BE2C (cell line): ENCODE data around the gene MOK.

Source experiments
- DNase-seq: peaks from one replicate; pipeline ENCODE4 v3.0.0-alpha.2; 2020
- H3K27me3 ChIP-seq: fragments of 250-450 bp; sonication (Bioruptor Pico); 2 replicates; pipeline ENCODE4 v1.5.1; 2020; ENCODE audit warnings: mild to moderate bottlenecking
- H3K36me3 ChIP-seq: fragments of 250-450 bp; sonication (Bioruptor Pico); 2 replicates; pipeline ENCODE4 v1.5.1; 2020; ENCODE audit warnings: mild to moderate bottlenecking
- H3K4me1 ChIP-seq: fragments of 250-450 bp; sonication (Bioruptor Pico); 2 replicates; pipeline ENCODE4 v1.5.1; 2020
- H3K4me3 ChIP-seq: 2 replicates; pipeline ENCODE4 v1.5.1; 2011; ENCODE audit warnings: low read depth, low read length
- H3K9me3 ChIP-seq: fragments of 250-450 bp; sonication (Bioruptor Pico); 2 replicates; pipeline ENCODE4 v1.5.1; 2020
- TF ChIP-seq, protein P1 (sequence below): IDR thresholded peaks from 2 replicates; pipeline ENCODE4 v1.5.1; 2012; ENCODE audit warnings: mild to moderate bottlenecking, low read depth, low read length

MOK gene

GRCh38 chr14:102282751-102283465, 22.1 kb downstream of the MOK start:
- no peaks in the 10 kb centered on the region for H3K36me3 ChIP-seq
- TF ChIP-seq, protein P1, sequence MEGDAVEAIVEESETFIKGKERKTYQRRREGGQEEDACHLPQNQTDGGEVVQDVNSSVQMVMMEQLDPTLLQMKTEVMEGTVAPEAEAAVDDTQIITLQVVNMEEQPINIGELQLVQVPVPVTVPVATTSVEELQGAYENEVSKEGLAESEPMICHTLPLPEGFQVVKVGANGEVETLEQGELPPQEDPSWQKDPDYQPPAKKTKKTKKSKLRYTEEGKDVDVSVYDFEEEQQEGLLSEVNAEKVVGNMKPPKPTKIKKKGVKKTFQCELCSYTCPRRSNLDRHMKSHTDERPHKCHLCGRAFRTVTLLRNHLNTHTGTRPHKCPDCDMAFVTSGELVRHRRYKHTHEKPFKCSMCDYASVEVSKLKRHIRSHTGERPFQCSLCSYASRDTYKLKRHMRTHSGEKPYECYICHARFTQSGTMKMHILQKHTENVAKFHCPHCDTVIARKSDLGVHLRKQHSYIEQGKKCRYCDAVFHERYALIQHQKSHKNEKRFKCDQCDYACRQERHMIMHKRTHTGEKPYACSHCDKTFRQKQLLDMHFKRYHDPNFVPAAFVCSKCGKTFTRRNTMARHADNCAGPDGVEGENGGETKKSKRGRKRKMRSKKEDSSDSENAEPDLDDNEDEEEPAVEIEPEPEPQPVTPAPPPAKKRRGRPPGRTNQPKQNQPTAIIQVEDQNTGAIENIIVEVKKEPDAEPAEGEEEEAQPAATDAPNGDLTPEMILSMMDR: no peak
- H3K4me1 ChIP-seq: peaks cover 19% of the 10 kb centered on the region
- DNase-seq: no peak
- H3K4me3 ChIP-seq: no peak overlapping the region
- H3K27me3 ChIP-seq: no peaks in the 10 kb centered on the region
- no peaks in the 10 kb centered on the region for H3K9me3 ChIP-seq

- DNase-seq: no peak
- Histone ChIP-seq H3K36me3 (no peaks in the 10 kb centered on the region), H3K27me3 (no peaks in the 10 kb centered on the region), H3K4me3 (no peak overlapping the region), H3K4me1 (peaks cover 19% of the 10 kb centered on the region), H3K9me3 (no peaks in the 10 kb centered on the region)
- TF ChIP-seq, protein P1: no peak
These were observed 24.5 kb downstream of the MOK start for GRCh38 chr14:102280376-102280962.

DNA sequence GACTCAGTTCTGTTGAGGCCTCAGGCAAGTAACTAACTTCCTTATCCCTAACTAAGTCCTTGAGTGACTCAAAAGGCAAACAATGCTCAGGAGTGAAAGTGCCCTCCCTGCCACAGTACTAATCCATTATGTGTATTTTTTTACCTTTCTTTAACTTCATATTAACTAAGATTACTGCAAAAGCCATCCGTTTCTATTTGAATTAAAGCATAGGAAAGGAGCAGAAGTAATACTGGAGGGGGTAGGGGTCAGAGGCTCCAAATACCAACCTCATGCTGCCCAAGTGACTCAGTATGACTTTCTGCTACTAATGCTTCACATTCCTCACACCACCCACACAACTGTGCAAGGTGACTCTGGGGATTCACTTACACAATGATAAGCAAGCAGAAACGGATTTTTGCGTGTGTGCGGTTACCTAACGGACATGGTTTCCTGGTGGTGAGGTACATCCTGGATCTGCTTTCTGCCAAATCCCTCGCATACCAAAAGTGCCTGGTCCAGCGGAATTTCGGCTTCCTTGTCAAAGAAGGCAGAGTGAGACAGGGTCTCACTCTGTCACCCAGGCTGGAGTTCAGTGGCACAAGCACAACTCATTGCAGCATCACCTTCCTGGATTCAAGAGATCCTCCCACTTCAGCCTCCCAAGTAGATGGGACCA, 25.1 kb downstream of the MOK start:
- no peak overlapping the region for H3K4me3 ChIP-seq
- H3K36me3 ChIP-seq: no peaks in the 10 kb centered on the region
- no peak for DNase-seq
- no peaks in the 10 kb centered on the region for H3K9me3 ChIP-seq
- H3K27me3 ChIP-seq: no peaks in the 10 kb centered on the region
- H3K4me1 ChIP-seq: peaks cover 19% of the 10 kb centered on the region
- TF ChIP-seq, protein P1: no peak

- Histone ChIP-seq H3K27me3 (no peaks in the 10 kb centered on the region), H3K9me3 (no peaks in the 10 kb centered on the region), H3K36me3 (no peaks in the 10 kb centered on the region), H3K4me1 (peaks cover 19% of the 10 kb centered on the region), H3K4me3 (no peak overlapping the region)
- TF ChIP-seq, protein P1: no peak
- no peak for DNase-seq
These were observed 25.7 kb downstream of the MOK start for GRCh38 chr14:102279282-102279681.

DNA sequence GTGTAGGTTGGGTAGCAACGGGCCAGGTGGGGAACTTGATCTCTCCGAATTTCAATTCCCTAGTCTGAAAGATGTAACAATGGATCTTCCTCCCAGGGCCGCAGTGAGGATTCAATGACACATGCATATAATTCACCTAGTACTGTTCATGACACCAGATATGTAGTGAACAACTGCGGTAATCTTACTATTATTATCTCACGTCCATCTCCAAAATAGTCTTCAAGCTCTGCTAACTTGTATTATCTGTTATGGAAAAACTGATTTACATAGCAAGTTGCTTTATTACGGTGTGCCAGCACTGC, 26.4 kb downstream of the MOK start:
- TF ChIP-seq, protein P1: no peak
- peaks cover 14% of the 10 kb centered on the region for H3K4me1 ChIP-seq
- H3K4me3 ChIP-seq: no peak overlapping the region
- no peaks in the 10 kb centered on the region for H3K27me3 ChIP-seq
- H3K36me3 ChIP-seq: no peaks in the 10 kb centered on the region
- no peak for DNase-seq
- no peaks in the 10 kb centered on the region for H3K9me3 ChIP-seq
